SK-N-MC (cell line): ENCODE results near the gene CAMSAP2.

Source experiments
- EZH2 ChIP-seq: fragments of 200-600 bp; sonication (generic); IDR thresholded peaks from one replicate; pipeline ENCODE4 v1.6.1; 2017; ENCODE audit warnings: antibody characterized with exemption
- FOXP2 ChIP-seq: optimal IDR thresholded peaks from 2 replicates; pipeline ENCODE3; 2011; ENCODE audit warnings: mild to moderate bottlenecking, moderate library complexity; ENCODE audit not compliant: insufficient read depth; ENCODE audit errors: extremely low read length, control extremely low read depth
- POLR2AphosphoS5 ChIP-seq: IDR thresholded peaks from 2 replicates; pipeline ENCODE4 v1.6.1; 2012; ENCODE audit warnings: mild to moderate bottlenecking, low read depth, low read length, borderline replicate concordance

GRCh38 chr1:200903793-200904192, 165.1 kb downstream of the CAMSAP2 start:
- TF ChIP-seq EZH2, result no peak
- TF ChIP-seq POLR2AphosphoS5, result no peak
- no peak for TF ChIP-seq FOXP2
